GM23338 (cell line): ENCODE data around the gene YBEY. TPM values are rescaled to one million over a fixed set of nuclear protein-coding genes. Genes with fewer than 3 reads are reported as not detected.

Experiments
- CREB1 ChIP-seq: fragments of 250-450 bp; sonication (Bioruptor Pico); IDR thresholded peaks from 2 replicates; pipeline ENCODE4 v1.5.0; 2020; ENCODE audit warnings: low read depth, mild to moderate bottlenecking, moderate library complexity
- CTCF ChIP-seq, 2 experiments: fragments of 200-600 bp in 1 of 2; sonication (generic) in 1 of 2; conservative IDR thresholded peaks; 2 replicates each; pipeline versions ENCODE4 v1.5.1 to v1.6.1; 2016 to 2017; ENCODE audit warnings: antibody characterized with exemption in 2 of 2, low read depth in 2 of 2, mild to moderate bottlenecking in 2 of 2, moderate library complexity in 1 of 2
- EZH2phosphoT487 ChIP-seq: fragments of 200-600 bp; sonication (generic); IDR thresholded peaks from one replicate; pipeline ENCODE4 v1.8.1; 2018; ENCODE audit warnings: antibody characterized with exemption; ENCODE audit not compliant: unreplicated experiment
- JUNB ChIP-seq: IDR thresholded peaks from one replicate; pipeline ENCODE4 v1.6.1; 2016; ENCODE audit warnings: antibody characterized with exemption; ENCODE audit not compliant: unreplicated experiment
- NANOG ChIP-seq: IDR thresholded peaks from 2 replicates; pipeline ENCODE4 v1.6.1; 2016; ENCODE audit warnings: antibody characterized with exemption, borderline replicate concordance
- POLR2AphosphoS5 ChIP-seq: IDR thresholded peaks from 2 replicates; pipeline ENCODE4 v1.6.1; 2016; ENCODE audit warnings: antibody characterized with exemption, low read depth
- STAT1 ChIP-seq: IDR thresholded peaks from one replicate; pipeline ENCODE4 v1.6.1; 2016; ENCODE audit warnings: antibody characterized with exemption; ENCODE audit not compliant: unreplicated experiment
- ZNF114 ChIP-seq: fragments of 250-450 bp; sonication (Bioruptor Pico); IDR thresholded peaks from 2 replicates; pipeline ENCODE4 v1.5.0; 2020; ENCODE audit warnings: mild to moderate bottlenecking, moderate library complexity
- ZNF331 ChIP-seq: fragments of 250-450 bp; sonication (Bioruptor Pico); IDR thresholded peaks from 2 replicates; pipeline ENCODE4 v1.5.0; 2020; ENCODE audit warnings: low read depth, mild to moderate bottlenecking, moderate library complexity
- polyA plus RNA-seq: library from polyadenylated mRNA; unstranded; fragments of >200 nt; fragmentation: Nextera tagmentation; extraction: Ambion mirVana; gene quantifications from 2 replicates; pipeline ENCODE4 v1.2.1, GENCODE V29; 2016
- total RNA-seq: library from RNA; depleted of rRNA; stranded (reverse); fragments of >200 nt; shearing (Covaris generic); gene quantifications from 2 replicates; pipeline ENCODE4 v1.2.3, GENCODE V29; 2014
- TF ChIP-seq, protein P1 (sequence below): fragments of 250-450 bp; sonication (Bioruptor Pico); IDR thresholded peaks from 2 replicates; pipeline ENCODE4 v1.5.0; 2020; ENCODE audit warnings: mild to moderate bottlenecking, moderate library complexity

The YBEY gene
- total and polyA plus RNA-seq, 2 experiments from 2014 or later: 28.1 to 31.8 TPM

- TF ChIP-seq, protein P1, sequence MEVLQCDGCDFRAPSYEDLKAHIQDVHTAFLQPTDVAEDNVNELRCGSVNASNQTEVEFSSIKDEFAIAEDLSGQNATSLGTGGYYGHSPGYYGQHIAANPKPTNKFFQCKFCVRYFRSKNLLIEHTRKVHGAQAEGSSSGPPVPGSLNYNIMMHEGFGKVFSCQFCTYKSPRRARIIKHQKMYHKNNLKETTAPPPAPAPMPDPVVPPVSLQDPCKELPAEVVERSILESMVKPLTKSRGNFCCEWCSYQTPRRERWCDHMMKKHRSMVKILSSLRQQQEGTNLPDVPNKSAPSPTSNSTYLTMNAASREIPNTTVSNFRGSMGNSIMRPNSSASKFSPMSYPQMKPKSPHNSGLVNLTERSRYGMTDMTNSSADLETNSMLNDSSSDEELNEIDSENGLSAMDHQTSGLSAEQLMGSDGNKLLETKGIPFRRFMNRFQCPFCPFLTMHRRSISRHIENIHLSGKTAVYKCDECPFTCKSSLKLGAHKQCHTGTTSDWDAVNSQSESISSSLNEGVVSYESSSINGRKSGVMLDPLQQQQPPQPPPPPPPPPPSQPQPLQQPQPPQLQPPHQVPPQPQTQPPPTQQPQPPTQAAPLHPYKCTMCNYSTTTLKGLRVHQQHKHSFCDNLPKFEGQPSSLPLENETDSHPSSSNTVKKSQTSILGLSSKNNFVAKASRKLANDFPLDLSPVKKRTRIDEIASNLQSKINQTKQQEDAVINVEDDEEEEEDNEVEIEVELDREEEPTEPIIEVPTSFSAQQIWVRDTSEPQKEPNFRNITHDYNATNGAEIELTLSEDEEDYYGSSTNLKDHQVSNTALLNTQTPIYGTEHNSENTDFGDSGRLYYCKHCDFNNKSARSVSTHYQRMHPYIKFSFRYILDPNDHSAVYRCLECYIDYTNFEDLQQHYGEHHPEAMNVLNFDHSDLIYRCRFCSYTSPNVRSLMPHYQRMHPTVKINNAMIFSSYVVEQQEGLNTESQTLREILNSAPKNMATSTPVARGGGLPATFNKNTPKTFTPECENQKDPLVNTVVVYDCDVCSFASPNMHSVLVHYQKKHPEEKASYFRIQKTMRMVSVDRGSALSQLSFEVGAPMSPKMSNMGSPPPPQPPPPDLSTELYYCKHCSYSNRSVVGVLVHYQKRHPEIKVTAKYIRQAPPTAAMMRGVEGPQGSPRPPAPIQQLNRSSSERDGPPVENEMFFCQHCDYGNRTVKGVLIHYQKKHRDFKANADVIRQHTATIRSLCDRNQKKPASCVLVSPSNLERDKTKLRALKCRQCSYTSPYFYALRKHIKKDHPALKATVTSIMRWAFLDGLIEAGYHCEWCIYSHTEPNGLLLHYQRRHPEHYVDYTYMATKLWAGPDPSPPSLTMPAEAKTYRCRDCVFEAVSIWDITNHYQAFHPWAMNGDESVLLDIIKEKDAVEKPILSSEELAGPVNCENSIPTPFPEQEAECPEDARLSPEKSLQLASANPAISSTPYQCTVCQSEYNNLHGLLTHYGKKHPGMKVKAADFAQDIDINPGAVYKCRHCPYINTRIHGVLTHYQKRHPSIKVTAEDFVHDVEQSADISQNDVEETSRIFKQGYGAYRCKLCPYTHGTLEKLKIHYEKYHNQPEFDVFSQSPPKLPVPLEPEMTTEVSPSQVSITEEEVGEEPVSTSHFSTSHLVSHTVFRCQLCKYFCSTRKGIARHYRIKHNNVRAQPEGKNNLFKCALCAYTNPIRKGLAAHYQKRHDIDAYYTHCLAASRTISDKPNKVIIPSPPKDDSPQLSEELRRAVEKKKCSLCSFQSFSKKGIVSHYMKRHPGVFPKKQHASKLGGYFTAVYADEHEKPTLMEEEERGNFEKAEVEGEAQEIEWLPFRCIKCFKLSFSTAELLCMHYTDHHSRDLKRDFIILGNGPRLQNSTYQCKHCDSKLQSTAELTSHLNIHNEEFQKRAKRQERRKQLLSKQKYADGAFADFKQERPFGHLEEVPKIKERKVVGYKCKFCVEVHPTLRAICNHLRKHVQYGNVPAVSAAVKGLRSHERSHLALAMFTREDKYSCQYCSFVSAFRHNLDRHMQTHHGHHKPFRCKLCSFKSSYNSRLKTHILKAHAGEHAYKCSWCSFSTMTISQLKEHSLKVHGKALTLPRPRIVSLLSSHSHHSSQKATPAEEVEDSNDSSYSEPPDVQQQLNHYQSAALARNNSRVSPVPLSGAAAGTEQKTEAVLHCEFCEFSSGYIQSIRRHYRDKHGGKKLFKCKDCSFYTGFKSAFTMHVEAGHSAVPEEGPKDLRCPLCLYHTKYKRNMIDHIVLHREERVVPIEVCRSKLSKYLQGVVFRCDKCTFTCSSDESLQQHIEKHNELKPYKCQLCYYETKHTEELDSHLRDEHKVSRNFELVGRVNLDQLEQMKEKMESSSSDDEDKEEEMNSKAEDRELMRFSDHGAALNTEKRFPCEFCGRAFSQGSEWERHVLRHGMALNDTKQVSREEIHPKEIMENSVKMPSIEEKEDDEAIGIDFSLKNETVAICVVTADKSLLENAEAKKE (CRISPR knock-in tag): no peak
- TF ChIP-seq POLR2AphosphoS5: no peak
- no peak for TF ChIP-seq CREB1
- TF ChIP-seq JUNB: no peak
- TF ChIP-seq ZNF114 (CRISPR knock-in tag): no peak
- TF ChIP-seq CTCF (conservative IDR thresholded peaks at IDR 0.05; ENCODE audit: low read depth in 2 of 2): no peak
- no peak for TF ChIP-seq NANOG
- no peak for TF ChIP-seq ZNF331 (CRISPR knock-in tag)
- no peak for TF ChIP-seq EZH2phosphoT487
- no peak for TF ChIP-seq STAT1
Observed at GRCh38 chr21:46319186-46319585, 33.0 kb downstream of the YBEY start (continued).
